HepG2 (cell line): ENCODE measurements around the gene DNM3.

Experiments
- POLR2AphosphoS5 ChIP-seq: IDR thresholded peaks from 2 replicates; pipeline ENCODE4 v1.6.1; 2012; ENCODE audit warnings: low read depth, low read length
- TCF12 ChIP-seq, 2 experiments: fragments of 450-650 bp in 1 of 2; sonication (generic) in 1 of 2; formaldehyde crosslinking in 1 of 2; IDR thresholded peaks; 2 replicates each; pipeline versions ENCODE4 v1.6.1 to v1.8.0; 2017 to 2022; ENCODE audit warnings: antibody characterized with exemption in 1 of 2, mild to moderate bottlenecking in 1 of 2, missing genetic modification reagents in 1 of 2, moderate library complexity in 1 of 2

GRCh38 chr1:172084876-172085275, 243.6 kb downstream of the DNM3 start:
- TF ChIP-seq POLR2AphosphoS5 (no peak), TCF12 (IDR thresholded peaks at IDR 0.05) (no peak), TCF12 (CRISPR knock-in tag; IDR thresholded peaks at IDR 0.05) (no peak)
